GM12872 (cell line): ENCODE results near the gene RIC1.

Source experiments
- TF ChIP-seq, protein P1 (sequence below): IDR thresholded peaks from 3 replicates; pipeline ENCODE4 v1.5.1; 2011; ENCODE audit warnings: low read depth, mild to moderate bottlenecking, low read length, moderate library complexity; ENCODE audit not compliant: insufficient read depth

RIC1 gene

DNA sequence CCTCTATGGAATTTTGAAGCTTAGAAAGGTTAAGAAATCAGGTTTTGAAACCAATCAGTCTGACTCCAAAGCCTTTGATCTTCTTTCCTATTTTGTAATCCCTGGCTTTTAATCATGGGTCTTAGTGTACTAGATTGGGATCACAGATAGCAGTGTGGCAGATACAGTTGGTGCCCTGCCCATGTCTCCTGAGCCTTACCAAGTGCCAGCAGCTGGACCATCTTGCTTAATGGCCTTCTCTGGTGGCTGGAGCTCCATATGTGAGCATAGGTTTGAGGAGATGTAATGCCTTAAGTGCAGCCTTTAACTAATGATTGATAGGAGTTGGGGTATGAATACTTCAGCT lies 16.7 kb upstream of the RIC1 start:
- TF ChIP-seq, protein P1, sequence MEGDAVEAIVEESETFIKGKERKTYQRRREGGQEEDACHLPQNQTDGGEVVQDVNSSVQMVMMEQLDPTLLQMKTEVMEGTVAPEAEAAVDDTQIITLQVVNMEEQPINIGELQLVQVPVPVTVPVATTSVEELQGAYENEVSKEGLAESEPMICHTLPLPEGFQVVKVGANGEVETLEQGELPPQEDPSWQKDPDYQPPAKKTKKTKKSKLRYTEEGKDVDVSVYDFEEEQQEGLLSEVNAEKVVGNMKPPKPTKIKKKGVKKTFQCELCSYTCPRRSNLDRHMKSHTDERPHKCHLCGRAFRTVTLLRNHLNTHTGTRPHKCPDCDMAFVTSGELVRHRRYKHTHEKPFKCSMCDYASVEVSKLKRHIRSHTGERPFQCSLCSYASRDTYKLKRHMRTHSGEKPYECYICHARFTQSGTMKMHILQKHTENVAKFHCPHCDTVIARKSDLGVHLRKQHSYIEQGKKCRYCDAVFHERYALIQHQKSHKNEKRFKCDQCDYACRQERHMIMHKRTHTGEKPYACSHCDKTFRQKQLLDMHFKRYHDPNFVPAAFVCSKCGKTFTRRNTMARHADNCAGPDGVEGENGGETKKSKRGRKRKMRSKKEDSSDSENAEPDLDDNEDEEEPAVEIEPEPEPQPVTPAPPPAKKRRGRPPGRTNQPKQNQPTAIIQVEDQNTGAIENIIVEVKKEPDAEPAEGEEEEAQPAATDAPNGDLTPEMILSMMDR: no peak

DNA sequence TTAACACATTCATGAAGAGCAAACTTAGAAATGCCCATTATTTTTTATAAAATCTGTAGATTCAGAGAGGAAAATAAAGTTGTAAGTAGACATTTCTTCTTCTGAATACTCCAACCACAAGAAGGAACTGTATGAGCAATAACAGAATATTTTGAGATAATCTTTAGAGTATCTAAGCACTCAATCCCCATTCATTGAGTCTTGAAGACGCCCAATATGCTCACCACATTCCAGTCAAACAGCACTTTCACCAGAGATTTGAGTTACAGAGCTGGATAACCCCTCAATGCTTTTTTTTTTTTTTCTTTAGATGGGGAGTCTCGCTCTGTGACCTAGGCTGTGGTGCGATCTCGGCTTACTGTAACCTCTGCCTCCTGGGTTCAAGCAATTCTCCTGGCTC lies 14.7 kb upstream of the RIC1 start:
- TF ChIP-seq, protein P1: no peak

GRCh38 chr9:5614985-5615384 lies 13.9 kb upstream of the RIC1 start:
- TF ChIP-seq, protein P1: no peak

DNA sequence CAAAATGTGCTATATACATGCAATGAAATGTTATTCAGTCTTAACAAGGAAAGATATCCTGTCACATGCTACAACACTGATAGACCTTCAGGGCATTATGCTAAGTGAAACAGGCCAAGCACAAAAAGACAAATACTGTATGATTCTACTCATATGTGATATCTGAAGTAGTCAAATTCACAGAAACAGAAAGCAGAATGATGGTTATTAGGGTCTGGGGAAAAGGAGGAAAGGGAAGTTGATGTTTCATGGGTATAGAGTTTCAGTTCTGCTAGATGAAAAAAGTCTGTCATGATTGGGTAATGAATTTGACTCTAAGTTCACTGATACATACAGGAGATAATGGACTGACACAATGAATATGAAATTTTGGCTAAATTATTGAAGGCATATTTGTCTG lies 11.2 kb upstream of the RIC1 start:
- TF ChIP-seq, protein P1: no peak

GRCh38 chr9:5620494-5620893 lies 8.4 kb upstream of the RIC1 start:
- TF ChIP-seq, protein P1: no peak

DNA sequence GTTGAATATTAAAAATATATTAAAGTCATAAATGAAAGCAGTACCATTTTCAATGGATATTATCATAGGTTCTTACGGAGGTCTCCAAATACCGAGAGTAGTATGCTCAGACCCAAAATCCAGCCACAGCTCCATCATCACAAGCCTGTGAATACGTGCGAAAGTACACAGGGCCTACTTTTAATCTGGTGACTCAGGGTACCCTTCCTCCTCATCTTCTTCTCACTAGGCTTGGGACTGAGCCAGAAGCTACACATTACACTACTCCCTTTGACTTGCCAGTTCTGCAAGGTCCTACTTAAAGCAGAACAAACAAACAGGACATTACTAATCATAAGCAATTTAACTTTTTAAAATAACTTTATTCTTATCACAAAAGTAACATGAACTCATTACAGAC lies 7.6 kb upstream of the RIC1 start:
- TF ChIP-seq, protein P1: no peak

DNA sequence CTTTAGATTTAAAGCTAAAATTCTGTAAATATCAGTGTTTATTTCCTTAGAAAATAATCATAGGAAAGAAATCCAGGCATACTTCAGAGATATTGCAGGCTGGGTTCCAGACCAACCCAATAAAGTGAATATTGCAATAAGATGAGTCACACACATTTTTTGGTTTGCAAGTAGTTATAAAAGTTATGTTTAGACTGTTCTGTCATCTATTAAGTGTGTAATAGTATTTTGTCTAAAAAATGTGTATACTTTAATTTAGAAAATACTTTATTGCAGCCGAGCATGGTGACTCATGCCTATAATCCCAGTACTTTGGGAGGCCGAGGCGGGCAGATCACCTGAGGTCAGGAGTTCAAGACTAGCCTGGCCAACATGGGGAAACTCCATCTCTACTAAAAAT lies 6.9 kb upstream of the RIC1 start:
- TF ChIP-seq, protein P1: no peak

- TF ChIP-seq, protein P1: no peak
Observed at GRCh38 chr9:5624655-5625054, 4.3 kb upstream of the RIC1 start.
